DND-41 (cell line): ENCODE data around the gene SLC25A21.
"Not testable (repeated sequence)": the region's sequence is repeated elsewhere in the genome, so short reads cannot be mapped to it uniquely, and the experiment has no call there.

ENCODE experiments used
- ATAC-seq: fragments of 200-7000 bp; cut with Tn5 transposase; 3 replicates; pipeline ENCODE4 v1.9.1; 2021; ENCODE audit warnings: low read depth; ENCODE audit not compliant: insufficient read depth
- DNase-seq: peaks from one replicate; pipeline ENCODE4 v3.0.0-alpha.2; 2020
- H2AFZ ChIP-seq: 2 replicates; pipeline ENCODE4 v1.6.0; 2012; ENCODE audit warnings: low read depth, low read length
- H3K27ac ChIP-seq: 2 replicates; pipeline ENCODE4 v1.5.1; 2012; ENCODE audit warnings: low read length, inconsistent platforms
- H3K27me3 ChIP-seq: fragments of 200-600 bp; sonication (generic); 2 replicates; pipeline ENCODE4 v1.6.0; 2012; ENCODE audit warnings: low read length, mild to moderate bottlenecking, inconsistent platforms; ENCODE audit not compliant: insufficient read depth, poor library complexity
- H3K36me3 ChIP-seq: 2 replicates; pipeline ENCODE4 v1.5.1; 2012; ENCODE audit warnings: low read length, inconsistent platforms; ENCODE audit not compliant: insufficient read depth
- H3K4me1 ChIP-seq: 2 replicates; pipeline ENCODE4 v1.5.1; 2012; ENCODE audit warnings: mild to moderate bottlenecking, low read length; ENCODE audit not compliant: insufficient read depth
- H3K4me2 ChIP-seq: 2 replicates; pipeline ENCODE4 v1.6.0; 2012; ENCODE audit warnings: mild to moderate bottlenecking, moderate library complexity, low read length, inconsistent platforms; ENCODE audit not compliant: insufficient read depth
- H3K4me3 ChIP-seq, 2 experiments: fragments of 200-600 bp in 1 of 2; shearing (Covaris generic) in 1 of 2; 2 replicates each; pipeline ENCODE4 v1.5.1; 2012 to 2016; ENCODE audit warnings: inconsistent platforms in 2 of 2, low read length in 2 of 2, mild to moderate bottlenecking in 2 of 2, low read depth in 1 of 2, moderate library complexity in 1 of 2
- H3K79me2 ChIP-seq: 2 replicates; pipeline ENCODE4 v1.6.0; 2012; ENCODE audit warnings: low read length, inconsistent platforms; ENCODE audit not compliant: insufficient read depth
- H3K9ac ChIP-seq: 2 replicates; pipeline ENCODE4 v1.6.0; 2012; ENCODE audit warnings: low read depth, mild to moderate bottlenecking, inconsistent platforms, low read length, moderate library complexity
- H3K9me3 ChIP-seq: 2 replicates; pipeline ENCODE4 v1.5.1; 2012; ENCODE audit warnings: low read length, moderate library complexity, mild to moderate bottlenecking, inconsistent platforms; ENCODE audit not compliant: insufficient read depth, severe bottlenecking
- H4K20me1 ChIP-seq: 2 replicates; pipeline ENCODE4 v1.6.0; 2012; ENCODE audit warnings: low read length; ENCODE audit not compliant: insufficient read depth
- EZH2 ChIP-seq: IDR thresholded peaks from 3 replicates; pipeline ENCODE4 v1.6.1; 2012; ENCODE audit warnings: borderline replicate concordance, low read depth, mild to moderate bottlenecking, moderate library complexity, low read length, inconsistent platforms; ENCODE audit not compliant: severe bottlenecking
- TF ChIP-seq, protein P1 (sequence below): IDR thresholded peaks from 2 replicates; pipeline ENCODE4 v1.5.1; 2012; ENCODE audit warnings: borderline replicate concordance, low read length, moderate library complexity, mild to moderate bottlenecking; ENCODE audit not compliant: poor library complexity, severe bottlenecking; ENCODE audit errors: extremely low read depth

Gene SLC25A21

DNA sequence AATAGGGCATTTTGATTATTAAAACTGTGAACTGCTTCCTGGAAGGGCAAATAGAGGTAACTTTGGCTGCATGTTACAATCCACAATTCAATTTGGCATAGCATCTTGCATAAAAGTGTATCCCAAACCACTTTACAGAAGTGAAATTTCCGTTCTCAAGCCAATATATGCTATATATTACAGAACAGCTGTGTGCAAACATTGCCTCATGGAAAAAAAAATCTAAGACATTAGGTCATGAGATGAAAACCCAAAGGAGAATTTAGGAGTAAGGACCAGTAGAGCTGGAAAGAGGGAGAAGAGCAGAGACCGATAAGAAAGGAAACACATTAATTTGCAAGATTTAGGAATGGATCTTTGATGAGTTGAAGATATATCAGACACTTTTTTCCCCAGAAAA is 271.6 kb downstream of the SLC25A21 start:
- no peak overlapping the region for H3K27ac ChIP-seq
- H4K20me1 ChIP-seq: no peaks in the 10 kb centered on the region
- no peak overlapping the region for H3K4me3 ChIP-seq
- DNase-seq (no peak), ATAC-seq (no peak)
- TF ChIP-seq EZH2: no peak
- TF ChIP-seq, protein P1, sequence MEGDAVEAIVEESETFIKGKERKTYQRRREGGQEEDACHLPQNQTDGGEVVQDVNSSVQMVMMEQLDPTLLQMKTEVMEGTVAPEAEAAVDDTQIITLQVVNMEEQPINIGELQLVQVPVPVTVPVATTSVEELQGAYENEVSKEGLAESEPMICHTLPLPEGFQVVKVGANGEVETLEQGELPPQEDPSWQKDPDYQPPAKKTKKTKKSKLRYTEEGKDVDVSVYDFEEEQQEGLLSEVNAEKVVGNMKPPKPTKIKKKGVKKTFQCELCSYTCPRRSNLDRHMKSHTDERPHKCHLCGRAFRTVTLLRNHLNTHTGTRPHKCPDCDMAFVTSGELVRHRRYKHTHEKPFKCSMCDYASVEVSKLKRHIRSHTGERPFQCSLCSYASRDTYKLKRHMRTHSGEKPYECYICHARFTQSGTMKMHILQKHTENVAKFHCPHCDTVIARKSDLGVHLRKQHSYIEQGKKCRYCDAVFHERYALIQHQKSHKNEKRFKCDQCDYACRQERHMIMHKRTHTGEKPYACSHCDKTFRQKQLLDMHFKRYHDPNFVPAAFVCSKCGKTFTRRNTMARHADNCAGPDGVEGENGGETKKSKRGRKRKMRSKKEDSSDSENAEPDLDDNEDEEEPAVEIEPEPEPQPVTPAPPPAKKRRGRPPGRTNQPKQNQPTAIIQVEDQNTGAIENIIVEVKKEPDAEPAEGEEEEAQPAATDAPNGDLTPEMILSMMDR: no peak
- no peak overlapping the region for H2AFZ ChIP-seq
- no peaks in the 10 kb centered on the region for H3K36me3 ChIP-seq
- H3K4me1 ChIP-seq: no peaks in the 10 kb centered on the region
- H3K4me2 ChIP-seq: no peak overlapping the region
- no peaks in the 10 kb centered on the region for H3K9me3 ChIP-seq
- H3K9ac ChIP-seq: no peak overlapping the region
- no peaks in the 10 kb centered on the region for H3K27me3 ChIP-seq
- H3K79me2 ChIP-seq: no peaks in the 10 kb centered on the region

DNA sequence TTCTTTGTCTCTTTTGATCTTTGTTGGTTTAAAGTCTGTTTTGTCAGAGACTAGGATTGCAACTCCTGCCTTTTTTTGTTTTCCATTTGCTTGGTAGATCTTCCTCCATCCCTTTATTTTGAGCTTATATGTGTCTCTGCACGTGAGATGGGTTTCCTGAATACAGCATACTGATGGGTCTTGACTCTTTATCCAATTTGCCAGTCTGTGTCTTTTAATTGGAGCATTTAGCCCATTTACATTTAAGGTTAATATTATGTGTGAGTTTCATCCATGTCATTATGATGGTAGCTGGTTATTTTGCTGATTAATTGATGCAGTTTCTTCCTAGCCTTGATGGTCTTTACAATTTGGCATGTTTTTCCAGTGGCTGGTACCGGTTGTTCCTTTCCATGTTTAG is 276.1 kb downstream of the SLC25A21 start:
- not testable (repeated sequence) for H3K27ac ChIP-seq, H3K9me3 ChIP-seq, H3K27me3 ChIP-seq, H3K36me3 ChIP-seq, H2AFZ ChIP-seq, DNase-seq, H3K4me2 ChIP-seq, H3K4me1 ChIP-seq, H4K20me1 ChIP-seq, H3K4me3 ChIP-seq, ATAC-seq, H3K9ac ChIP-seq, H3K79me2 ChIP-seq

DNA sequence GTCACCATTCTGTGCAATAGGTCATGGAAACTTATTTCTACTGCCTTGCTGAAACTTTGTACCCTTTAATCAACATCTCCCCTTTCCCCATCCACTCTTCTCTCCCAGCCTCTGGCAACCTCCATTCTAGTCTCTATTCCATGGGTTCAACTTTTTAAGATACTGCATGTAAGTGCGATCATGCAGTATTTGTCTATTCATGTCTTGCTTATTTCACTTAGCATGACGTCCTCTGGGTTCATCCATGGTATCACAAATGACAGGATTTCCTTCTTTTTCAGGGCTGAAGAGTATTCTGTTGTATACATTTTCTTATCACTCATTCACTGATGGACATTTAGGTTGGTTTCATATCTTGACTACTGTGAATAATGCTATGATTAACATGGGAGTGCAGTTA is 288.4 kb downstream of the SLC25A21 start:
- no peaks in the 10 kb centered on the region for H3K79me2 ChIP-seq
- no peaks in the 10 kb centered on the region for H4K20me1 ChIP-seq
- H3K9ac ChIP-seq: no peak overlapping the region
- H2AFZ ChIP-seq: no peak overlapping the region
- peaks cover 14% of the 10 kb centered on the region for H3K4me1 ChIP-seq
- no peak overlapping the region for H3K4me2 ChIP-seq
- no peak overlapping the region for H3K27ac ChIP-seq
- H3K4me3 ChIP-seq: no peak overlapping the region
- TF ChIP-seq, protein P1: no peak
- TF ChIP-seq EZH2: no peak
- DNase-seq (no peak), ATAC-seq (no peak)
- no peaks in the 10 kb centered on the region for H3K27me3 ChIP-seq
- H3K9me3 ChIP-seq: no peaks in the 10 kb centered on the region
- H3K36me3 ChIP-seq: no peaks in the 10 kb centered on the region

DNA sequence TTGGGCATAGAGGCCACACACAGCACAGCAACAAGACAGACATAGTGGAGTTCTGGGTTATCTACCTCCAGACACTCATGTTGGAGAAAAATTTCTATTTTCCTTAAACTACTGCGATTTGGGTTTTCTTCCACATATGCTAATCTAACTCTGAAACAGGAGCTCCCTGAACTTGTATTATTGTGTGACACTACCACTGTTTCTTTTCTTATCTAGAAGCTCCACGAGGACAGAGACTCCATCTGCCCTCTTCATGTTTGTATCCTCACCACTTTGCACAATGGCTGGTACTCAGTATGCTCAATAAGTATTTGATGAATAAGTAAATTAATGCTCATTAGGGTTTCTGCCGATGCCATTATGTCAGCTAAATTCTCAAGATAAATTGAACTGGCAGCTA is 292.1 kb downstream of the SLC25A21 start:
- Histone ChIP-seq H3K79me2 (no peaks in the 10 kb centered on the region), H3K4me1 (peaks cover 14% of the 10 kb centered on the region), H3K27ac (no peak overlapping the region), H3K27me3 (no peaks in the 10 kb centered on the region), H3K9me3 (no peaks in the 10 kb centered on the region), H3K9ac (no peak overlapping the region), H3K4me2 (no peak overlapping the region), H2AFZ (no peak overlapping the region), H3K36me3 (no peaks in the 10 kb centered on the region), H4K20me1 (no peaks in the 10 kb centered on the region), H3K4me3 (no peak overlapping the region)
- TF ChIP-seq EZH2: no peak
- TF ChIP-seq, protein P1: no peak
- ATAC-seq (no peak), DNase-seq (no peak)
